NCI-H82 treated with DMSO at 0.1 percent for 48 hours (cell line): ENCODE results near the gene MVD.
"Not testable (repeated sequence)": the region's sequence is repeated elsewhere in the genome, so short reads cannot be mapped to it uniquely, and the experiment has no call there.

Source experiments
- DNase-seq: peaks from one replicate; lab custom pipeline; 2025; ENCODE audit not compliant: unreplicated experiment; lab: John Stamatoyannopoulos, UW

The MVD gene

DNA sequence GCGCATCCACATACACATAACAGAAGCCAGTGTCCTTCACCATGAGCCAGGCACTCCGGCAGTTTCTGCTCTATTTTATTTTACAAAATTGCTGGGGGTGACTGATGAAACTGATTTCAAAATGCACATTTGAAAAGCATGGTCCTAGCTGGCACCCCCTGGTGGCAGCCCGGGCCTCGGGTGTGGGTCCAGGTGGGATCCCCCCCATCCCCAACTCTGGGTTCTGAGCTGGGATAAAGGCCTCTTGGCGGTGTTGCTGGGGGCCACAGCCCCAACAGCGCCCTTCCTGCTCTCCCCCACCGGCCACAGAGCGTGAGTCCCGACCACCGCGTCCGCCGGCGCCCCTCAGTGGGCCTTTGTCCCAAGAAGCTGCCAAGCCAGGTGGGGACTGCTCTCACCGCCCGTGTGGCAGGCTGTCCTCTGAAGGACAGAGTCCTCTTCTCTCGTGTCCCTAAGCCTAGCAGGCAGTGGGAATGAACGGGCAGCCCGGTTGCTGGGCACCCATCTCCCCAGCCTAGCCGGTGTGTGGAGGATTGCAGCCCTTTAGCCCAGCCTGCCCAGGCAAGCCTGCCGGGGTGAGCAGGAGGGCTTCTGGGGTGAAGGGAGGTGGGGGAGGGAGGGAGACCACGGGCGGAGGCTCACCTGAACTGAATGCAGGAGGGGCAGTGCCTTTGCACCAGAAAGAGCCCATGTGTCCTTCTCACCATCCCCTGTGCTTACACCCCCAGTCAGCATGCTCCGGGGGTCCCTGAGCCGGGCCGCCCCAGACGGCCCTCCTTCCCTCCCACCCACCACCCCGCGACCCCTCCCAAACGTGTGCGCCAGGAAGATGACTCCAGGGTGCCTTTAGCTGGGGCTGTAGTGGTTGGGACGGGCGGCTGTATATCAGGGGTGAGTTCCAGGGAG lies 22.5 kb upstream of the MVD start:
- no peak for DNase-seq

- no peak for DNase-seq
These were observed 21.8 kb upstream of the MVD start for GRCh38 chr16:88684569-88685155.

DNA sequence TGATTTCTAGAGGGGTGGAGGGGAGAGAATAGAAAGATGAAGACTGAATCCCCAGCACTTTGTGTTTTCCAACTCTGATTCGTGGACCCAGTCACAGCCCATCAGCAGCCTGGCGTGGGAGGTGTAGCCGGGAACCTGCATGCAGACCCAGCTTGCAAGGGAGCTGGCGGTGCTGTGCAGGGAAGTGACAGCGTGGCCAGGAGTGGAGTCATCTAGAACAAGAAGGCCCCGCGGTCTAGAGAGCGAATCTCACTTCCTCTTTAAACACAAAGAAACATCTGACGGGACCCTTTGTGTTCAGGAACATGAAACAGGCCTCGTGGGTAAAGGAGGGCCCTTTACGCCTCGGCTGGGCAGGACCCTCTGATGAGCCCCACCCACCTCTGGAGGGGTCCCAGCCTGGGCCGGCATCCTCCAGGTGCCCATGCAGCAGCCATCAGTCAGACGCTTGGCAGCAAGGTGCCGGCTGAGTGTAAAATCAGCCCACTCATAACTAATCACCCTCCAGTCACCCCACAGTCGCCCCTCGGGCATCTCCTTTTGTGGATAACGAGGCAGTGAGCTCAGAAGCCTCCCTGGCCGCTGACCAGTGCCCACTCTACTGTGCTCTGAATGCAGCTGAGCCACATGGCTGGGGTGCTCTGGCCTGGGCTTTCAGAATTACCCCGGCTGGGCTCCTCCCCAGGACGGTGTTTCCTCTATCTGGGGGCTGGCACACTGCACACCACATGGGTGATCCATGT lies 19.0 kb upstream of the MVD start:
- DNase-seq: no peak

DNA sequence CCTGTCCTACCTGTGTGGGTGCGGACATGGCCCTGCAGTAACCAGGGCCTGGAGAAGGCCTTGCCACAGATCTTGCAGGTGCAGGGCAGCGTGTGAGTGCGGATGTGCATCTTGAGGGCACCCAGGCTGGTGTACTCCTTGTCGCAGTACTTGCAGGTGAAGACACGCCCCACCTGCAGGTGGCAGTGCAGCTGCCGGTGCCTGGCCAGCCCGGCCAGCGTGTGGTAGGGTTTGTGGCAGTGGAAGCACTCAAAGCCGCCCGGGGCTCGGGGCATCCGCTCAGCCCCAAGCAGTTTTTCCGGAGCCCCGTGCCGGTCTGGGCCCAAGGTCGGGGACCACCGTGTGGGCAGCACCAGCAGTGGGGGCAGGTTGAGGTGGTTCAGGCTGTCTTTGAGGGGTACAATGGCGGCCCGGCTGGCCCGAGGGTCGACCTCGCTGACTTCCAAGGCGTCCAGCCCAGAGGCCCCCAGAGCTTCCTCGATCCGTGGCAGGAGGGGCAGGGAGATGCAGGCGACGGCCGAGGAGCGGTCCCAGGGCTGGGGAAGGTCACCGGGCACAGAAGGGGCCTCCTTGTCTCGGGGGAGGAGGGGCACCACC lies 18.3 kb upstream of the MVD start:
- no peak for DNase-seq

- no peak for DNase-seq
These were observed 17.7 kb upstream of the MVD start for GRCh38 chr16:88680554-88681083.

- DNase-seq: no peak
These were observed 15.5 kb upstream of the MVD start for GRCh38 chr16:88678224-88678979.

DNA sequence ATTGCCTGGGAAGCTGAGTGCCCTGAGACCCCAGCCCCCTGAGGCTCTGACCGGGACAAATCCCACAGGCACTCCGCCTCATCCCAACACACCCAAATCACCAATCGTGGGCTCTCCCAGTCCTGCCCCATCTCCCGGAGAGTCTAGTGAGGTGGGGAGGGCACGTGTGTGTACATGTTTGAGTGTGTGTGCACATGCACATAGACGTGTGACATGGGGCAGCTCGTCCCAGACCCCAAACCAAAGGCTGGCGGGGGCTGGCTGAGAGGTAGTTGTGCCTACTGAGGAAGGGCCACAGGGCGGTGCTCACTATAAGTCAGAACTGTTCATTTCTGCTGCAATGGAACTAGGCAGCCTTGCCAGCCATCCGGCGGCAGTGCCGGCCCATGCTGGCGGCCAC lies 14.8 kb upstream of the MVD start:
- no peak for DNase-seq

GRCh38 chr16:88676502-88677242 lies 13.8 kb upstream of the MVD start:
- DNase-seq: no peak

GRCh38 chr16:88673716-88674379 lies 11.0 kb upstream of the MVD start:
- DNase-seq: no peak

DNA sequence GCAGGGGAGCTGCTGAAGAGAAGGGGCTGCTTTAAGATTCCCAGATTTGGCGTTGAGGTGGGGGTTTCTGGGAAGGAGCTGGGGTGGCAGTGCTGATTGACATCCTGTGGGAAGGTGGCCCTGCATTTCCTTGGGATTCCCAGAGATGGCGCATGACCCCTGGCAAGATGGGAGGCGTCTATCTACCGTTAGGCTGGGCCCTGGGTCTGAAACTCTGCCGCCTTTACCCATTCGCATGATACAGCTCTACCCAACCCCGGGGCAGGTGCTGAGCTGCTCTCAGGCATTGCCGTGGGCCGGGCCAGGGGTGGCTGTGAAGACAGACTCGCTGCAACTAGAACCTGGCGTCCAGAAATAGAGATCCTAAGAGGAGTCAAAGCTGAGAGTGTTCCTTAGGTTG lies 9.9 kb upstream of the MVD start:
- no peak for DNase-seq

DNA sequence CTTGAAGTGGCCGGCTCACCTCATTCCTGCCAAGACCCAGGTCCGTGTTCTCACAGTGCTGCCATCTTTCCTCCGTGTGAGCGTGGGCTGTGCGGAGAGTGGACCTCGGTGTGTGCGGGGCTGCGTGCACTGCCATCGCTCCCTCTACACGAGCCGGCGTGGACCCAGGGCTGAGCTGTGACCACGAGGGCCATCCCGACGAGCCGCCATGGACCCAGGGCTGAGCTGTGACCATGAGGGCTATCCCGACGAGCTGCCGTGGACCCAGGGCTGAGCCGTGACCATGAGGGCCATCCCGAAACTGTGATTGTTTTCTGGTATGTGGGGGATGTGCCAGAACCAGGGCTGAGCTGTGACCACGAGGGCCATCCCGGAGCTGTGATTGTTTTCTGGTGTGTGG lies 8.9 kb upstream of the MVD start:
- DNase-seq: no peak

DNA sequence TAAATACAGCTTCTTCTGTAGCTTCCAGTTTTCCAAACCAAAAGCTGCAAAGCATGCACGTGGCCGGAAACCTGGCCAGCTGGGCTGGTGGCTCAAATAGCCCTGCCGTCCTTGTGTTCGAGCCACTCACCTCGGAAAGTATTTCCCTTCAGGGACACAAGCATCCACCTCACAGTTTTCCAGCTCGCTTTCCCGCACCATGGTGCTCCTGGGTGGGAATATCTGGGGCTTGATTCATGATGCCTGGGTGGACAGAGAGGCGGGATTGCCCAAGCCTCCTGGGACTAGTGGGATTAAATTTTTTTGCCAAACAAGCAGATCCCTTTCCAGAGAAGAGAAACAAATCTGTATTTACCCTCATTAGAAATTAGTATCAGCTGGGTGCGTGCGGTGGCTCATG lies 7.1 kb upstream of the MVD start:
- DNase-seq: no peak

GRCh38 chr16:88669493-88669892 lies 6.6 kb upstream of the MVD start:
- DNase-seq: not testable (repeated sequence)

DNA sequence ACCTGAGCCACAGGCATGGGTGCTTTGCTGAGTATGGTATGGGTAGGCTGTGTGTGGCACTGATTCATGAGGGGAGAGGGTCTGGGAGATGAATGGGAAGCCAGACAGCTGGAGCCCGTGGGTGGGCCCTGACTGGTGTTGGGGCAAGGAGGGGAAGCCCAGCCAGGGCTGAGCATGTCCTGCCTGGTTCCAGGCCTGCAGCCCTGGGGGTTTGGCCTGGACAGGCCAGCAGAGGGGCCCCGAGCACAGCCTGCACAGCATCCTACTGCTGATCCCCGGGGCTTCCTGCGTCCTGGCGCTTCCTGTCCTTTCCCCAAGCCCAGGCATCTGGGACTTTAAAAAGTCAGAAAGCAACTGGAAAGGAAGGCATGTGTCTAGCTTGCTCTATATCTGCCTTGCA lies 4.6 kb upstream of the MVD start:
- no peak for DNase-seq

DNA sequence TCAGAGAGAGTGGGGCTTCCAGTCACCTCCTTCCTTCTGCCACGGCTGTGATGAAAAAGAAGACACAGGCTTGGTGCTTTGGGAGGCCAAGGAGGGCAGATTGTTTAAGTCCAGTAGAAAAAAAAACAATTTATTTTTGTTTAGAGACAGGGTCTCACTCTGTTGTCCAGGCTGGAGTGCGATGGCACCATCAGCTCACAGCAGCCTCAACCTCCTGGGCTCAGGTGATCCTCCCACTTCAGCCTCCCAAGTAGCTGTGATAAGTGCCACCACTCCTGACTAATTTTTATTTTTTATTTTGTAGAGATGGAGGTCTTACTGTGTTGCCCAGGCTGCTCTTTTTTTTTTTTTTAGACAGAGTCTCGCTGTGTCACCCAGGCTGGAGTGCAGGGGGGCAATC lies 2.7 kb upstream of the MVD start:
- DNase-seq: no peak

DNA sequence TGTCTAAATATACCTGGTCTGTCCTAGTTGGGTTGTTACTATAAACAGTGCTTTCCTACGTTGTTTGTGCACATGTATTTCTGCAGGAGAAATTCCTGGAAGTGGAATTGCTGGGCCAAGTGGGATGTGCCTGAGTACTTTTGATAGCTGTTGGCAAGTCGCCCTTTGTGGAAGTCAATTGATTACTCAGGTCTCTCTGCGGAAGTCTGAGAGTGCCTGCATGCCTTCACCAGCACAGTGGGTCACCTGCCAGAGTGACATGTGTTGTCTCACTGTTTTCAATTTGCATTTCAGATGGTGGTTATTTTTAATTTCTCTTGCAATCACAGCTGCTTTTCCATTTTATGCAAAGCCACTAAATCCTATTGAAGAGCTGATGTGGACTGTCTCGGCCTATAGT lies 2.3 kb upstream of the MVD start:
- DNase-seq: no peak

GRCh38 chr16:88662222-88662842 lies 559 bp downstream of the MVD start:
- DNase-seq: no peak

DNA sequence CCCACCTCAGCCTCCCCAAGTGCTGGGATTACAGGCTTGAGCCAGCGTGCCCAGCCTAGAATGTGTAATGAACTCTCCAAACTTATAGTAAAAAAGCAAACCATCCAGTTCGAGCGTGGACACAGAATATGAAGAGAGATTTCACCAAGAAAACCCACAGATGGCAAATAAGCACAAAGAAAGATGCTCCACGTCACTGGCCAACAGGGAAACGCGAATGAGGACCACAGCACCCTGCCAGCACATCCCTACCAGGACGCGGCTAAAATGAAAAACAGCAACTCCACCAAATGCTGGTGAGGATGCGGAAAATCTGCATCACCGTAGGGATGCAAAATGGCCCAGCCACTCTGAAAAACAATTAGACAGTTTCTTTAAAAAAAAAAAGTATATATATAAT lies 1.4 kb downstream of the MVD start:
- DNase-seq: no peak

GRCh38 chr16:88659160-88659559 lies 3.7 kb downstream of the MVD start:
- no peak for DNase-seq
